ENCODE data around the gene TMEM213.

DNA sequence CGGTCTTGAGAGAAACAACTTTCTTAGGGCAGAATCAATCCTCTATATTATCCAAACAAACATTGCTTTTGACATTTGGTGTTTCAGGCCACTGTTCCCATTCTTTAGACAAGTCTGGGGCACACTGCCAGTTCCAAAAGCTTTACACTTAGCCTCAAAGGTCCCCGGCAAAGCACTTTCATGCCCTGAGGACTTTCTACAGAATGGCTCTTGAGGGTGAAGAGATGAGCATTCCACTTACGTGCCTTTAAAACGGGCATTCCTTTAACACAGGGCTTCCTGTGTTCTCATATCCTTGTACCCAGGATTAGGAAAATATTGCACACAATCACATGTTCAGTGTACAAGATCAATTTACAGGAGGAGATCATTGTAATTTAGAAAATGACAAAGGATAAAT lies 13.1 kb upstream of the TMEM213 start:
- TF ChIP-seq CTCF (conservative IDR thresholded peaks at IDR 0.05) (no peak), EZH2 (IDR thresholded peaks at IDR 0.05; ENCODE audit: low read depth) (no peak)
